ENCODE data around the gene TMEM144.

GRCh38 chr4:158253350-158253980 is 43.2 kb downstream of the TMEM144 start:
- TF ChIP-seq, protein P1, sequence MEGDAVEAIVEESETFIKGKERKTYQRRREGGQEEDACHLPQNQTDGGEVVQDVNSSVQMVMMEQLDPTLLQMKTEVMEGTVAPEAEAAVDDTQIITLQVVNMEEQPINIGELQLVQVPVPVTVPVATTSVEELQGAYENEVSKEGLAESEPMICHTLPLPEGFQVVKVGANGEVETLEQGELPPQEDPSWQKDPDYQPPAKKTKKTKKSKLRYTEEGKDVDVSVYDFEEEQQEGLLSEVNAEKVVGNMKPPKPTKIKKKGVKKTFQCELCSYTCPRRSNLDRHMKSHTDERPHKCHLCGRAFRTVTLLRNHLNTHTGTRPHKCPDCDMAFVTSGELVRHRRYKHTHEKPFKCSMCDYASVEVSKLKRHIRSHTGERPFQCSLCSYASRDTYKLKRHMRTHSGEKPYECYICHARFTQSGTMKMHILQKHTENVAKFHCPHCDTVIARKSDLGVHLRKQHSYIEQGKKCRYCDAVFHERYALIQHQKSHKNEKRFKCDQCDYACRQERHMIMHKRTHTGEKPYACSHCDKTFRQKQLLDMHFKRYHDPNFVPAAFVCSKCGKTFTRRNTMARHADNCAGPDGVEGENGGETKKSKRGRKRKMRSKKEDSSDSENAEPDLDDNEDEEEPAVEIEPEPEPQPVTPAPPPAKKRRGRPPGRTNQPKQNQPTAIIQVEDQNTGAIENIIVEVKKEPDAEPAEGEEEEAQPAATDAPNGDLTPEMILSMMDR (IDR thresholded peaks at IDR 0.05): peak in 2 of 3 donors; percentile 44 to 59
- TF ChIP-seq POLR2A (IDR thresholded peaks at IDR 0.05) (no peak), EP300 (IDR thresholded peaks at IDR 0.05) (no peak)

Data from ovary (tissue), 3 donors.